H9 (cell line): ENCODE data around the gene NUP98. TPM values are rescaled to one million over a fixed set of nuclear protein-coding genes. Genes with fewer than 3 reads are reported as not detected.
A peak's percentile ranks its signal among the peaks of the same experiment; 100 is the strongest.

Source experiments
- DNase-seq: peaks from one replicate; pipeline ENCODE4 v3.0.0-alpha.2; 2017
- H2AFZ ChIP-seq: one replicate; pipeline ENCODE4 v1.6.1; 2013; ENCODE audit warnings: mild to moderate bottlenecking, low read length, control low read depth, moderate library complexity
- H2AK5ac ChIP-seq: 2 replicates; pipeline ENCODE4 v1.6.1; 2013; ENCODE audit warnings: low read length, control low read depth, mixed read lengths; ENCODE audit not compliant: insufficient read length
- H2BK120ac ChIP-seq: one replicate; pipeline ENCODE4 v1.6.1; 2013; ENCODE audit warnings: low read depth, mild to moderate bottlenecking, low read length, control low read depth, inconsistent platforms; ENCODE audit not compliant: poor library complexity, severe bottlenecking
- H2BK12ac ChIP-seq: 2 replicates; pipeline ENCODE4 v1.6.1; 2013; ENCODE audit warnings: low read length, control low read depth, mixed read lengths, low read depth; ENCODE audit not compliant: insufficient read length
- H2BK15ac ChIP-seq: 2 replicates; pipeline ENCODE4 v1.6.1; 2013; ENCODE audit warnings: low read depth, low read length, control low read depth
- H2BK20ac ChIP-seq: one replicate; pipeline ENCODE4 v1.6.1; 2013; ENCODE audit warnings: low read depth, mild to moderate bottlenecking, low read length, control low read depth, inconsistent platforms; ENCODE audit not compliant: poor library complexity, severe bottlenecking
- H2BK5ac ChIP-seq: 2 replicates; pipeline ENCODE4 v1.6.1; 2013; ENCODE audit warnings: low read length, control low read depth, mixed read lengths; ENCODE audit not compliant: insufficient read length
- H3K14ac ChIP-seq: 2 replicates; pipeline ENCODE4 v1.6.1; 2013; ENCODE audit warnings: low read length, control low read depth; ENCODE audit not compliant: insufficient read depth
- H3K18ac ChIP-seq: 2 replicates; pipeline ENCODE4 v1.6.1; 2013; ENCODE audit warnings: low read depth, mild to moderate bottlenecking, mixed read lengths, low read length, control low read depth; ENCODE audit not compliant: insufficient read length
- H3K23ac ChIP-seq: 2 replicates; pipeline ENCODE4 v1.6.1; 2013; ENCODE audit warnings: low read length, control low read depth, mixed read lengths, low read depth; ENCODE audit not compliant: insufficient read length
- H3K23me2 ChIP-seq: 2 replicates; pipeline ENCODE4 v1.6.1; 2013; ENCODE audit warnings: low read depth, mild to moderate bottlenecking, mixed read lengths, low read length, control low read depth; ENCODE audit not compliant: insufficient read length, poor library complexity, severe bottlenecking
- H3K27ac ChIP-seq: 2 replicates; pipeline ENCODE4 v1.5.1; 2013; ENCODE audit warnings: low read length, control low read depth, mixed read lengths, low read depth; ENCODE audit not compliant: insufficient read length
- H3K27me3 ChIP-seq: 2 replicates; pipeline ENCODE4 v1.6.1; 2013; ENCODE audit warnings: low read length, control low read depth, inconsistent platforms; ENCODE audit not compliant: insufficient read depth
- H3K4ac ChIP-seq: 2 replicates; pipeline ENCODE4 v1.6.1; 2013; ENCODE audit warnings: low read depth, mild to moderate bottlenecking, control low read depth, inconsistent platforms, low read length, moderate library complexity
- H3K4me1 ChIP-seq: 2 replicates; pipeline ENCODE4 v1.6.1; 2013; ENCODE audit warnings: low read length, control low read depth, inconsistent platforms; ENCODE audit not compliant: insufficient read depth
- H3K4me2 ChIP-seq: 2 replicates; pipeline ENCODE4 v1.6.1; 2013; ENCODE audit warnings: low read length, control low read depth, mixed read lengths; ENCODE audit not compliant: insufficient read length, insufficient read depth
- H3K56ac ChIP-seq: 2 replicates; pipeline ENCODE4 v1.6.1; 2013; ENCODE audit warnings: low read depth, mild to moderate bottlenecking, mixed read lengths, low read length, control low read depth; ENCODE audit not compliant: insufficient read length
- H3K79me1 ChIP-seq: 2 replicates; pipeline ENCODE4 v1.6.1; 2013; ENCODE audit warnings: low read depth, mild to moderate bottlenecking, moderate library complexity, low read length, control low read depth, inconsistent platforms; ENCODE audit not compliant: insufficient read depth, poor library complexity, severe bottlenecking
- H3K79me2 ChIP-seq: 2 replicates; pipeline ENCODE4 v1.6.1; 2013; ENCODE audit warnings: low read length, control low read depth, inconsistent platforms; ENCODE audit not compliant: insufficient read depth
- H3K9ac ChIP-seq: 2 replicates; pipeline ENCODE4 v1.6.1; 2013; ENCODE audit warnings: low read length, control low read depth, mixed read lengths; ENCODE audit not compliant: insufficient read length; ENCODE audit errors: extremely low read depth
- H3K9me3 ChIP-seq: one replicate; pipeline ENCODE4 v1.6.1; 2013; ENCODE audit warnings: low read depth, low read length, inconsistent platforms; ENCODE audit not compliant: control insufficient read depth
- H3T11ph ChIP-seq: one replicate; pipeline ENCODE4 v1.6.1; 2013; ENCODE audit warnings: mild to moderate bottlenecking, low read length, control low read depth, inconsistent platforms
- H4K20me1 ChIP-seq: one replicate; pipeline ENCODE4 v1.6.1; 2013; ENCODE audit not compliant: control insufficient read depth, insufficient read length, insufficient read depth
- H4K5ac ChIP-seq: 2 replicates; pipeline ENCODE4 v1.6.1; 2013; ENCODE audit warnings: low read depth, mild to moderate bottlenecking, mixed read lengths, low read length, control low read depth; ENCODE audit not compliant: insufficient read length
- H4K8ac ChIP-seq: replicated peaks from 2 replicates; pipeline ENCODE4 v1.6.1; 2013; ENCODE audit warnings: low read length, control low read depth, mixed read lengths, low read depth; ENCODE audit not compliant: insufficient read length
- H4K91ac ChIP-seq: 2 replicates; pipeline ENCODE4 v1.6.1; 2013; ENCODE audit warnings: low read depth, mild to moderate bottlenecking, moderate library complexity, mixed read lengths, low read length, control low read depth; ENCODE audit not compliant: insufficient read length
- H3K27ac Mint-ChIP-seq, 3 experiments: 2 replicates in 2 of 3; 3 replicates in 1 of 3; pipeline ENCODE4 v1.8.0; 2020 to 2021; ENCODE audit warnings: mixed read lengths in 3 of 3, mild to moderate bottlenecking in 1 of 3, moderate library complexity in 1 of 3
- H3K27me3 Mint-ChIP-seq: 2 replicates; pipeline ENCODE4 v1.8.0; 2021; ENCODE audit warnings: low read depth, mild to moderate bottlenecking, moderate library complexity, mixed read lengths
- H3K36me3 Mint-ChIP-seq, 3 experiments: 2 replicates in 2 of 3; 3 replicates in 1 of 3; pipeline ENCODE4 v1.8.0; 2020 to 2021; ENCODE audit warnings: low read depth in 3 of 3, mixed read lengths in 3 of 3; ENCODE audit not compliant: insufficient read depth in 1 of 3
- H3K4me1 Mint-ChIP-seq, 2 experiments: 2 replicates each; pipeline ENCODE4 v1.8.0; 2020; ENCODE audit warnings: mixed read lengths in 2 of 2
- H3K4me3 Mint-ChIP-seq, 2 experiments: 2 replicates in 1 of 2; 3 replicates in 1 of 2; pipeline ENCODE4 v1.8.0; 2020 to 2021; ENCODE audit warnings: mild to moderate bottlenecking in 2 of 2, mixed read lengths in 2 of 2, moderate library complexity in 1 of 2
- H3K9me3 Mint-ChIP-seq, 2 experiments: 2 replicates in 1 of 2; 3 replicates in 1 of 2; pipeline ENCODE4 v1.8.0; 2020; ENCODE audit warnings: mild to moderate bottlenecking in 2 of 2, mixed read lengths in 2 of 2, moderate library complexity in 1 of 2
- WGBS: extraction: QIAGEN DNeasy Blood & Tissue Kit; methylation state at CpG from one replicate; pipeline ENCODE4 v1.1.7; 2013; ENCODE audit warnings: missing lambda C conversion rate, low lambda C conversion rate, mixed read lengths; ENCODE audit not compliant: insufficient read length; ENCODE audit errors: extremely low coverage; 5-methylcytosine and 5-hydroxymethylcytosine counted together
- total RNA-seq: library from RNA; stranded (reverse); gene quantifications from 2 replicates; pipeline ENCODE4 v1.2.1, GENCODE V29; 2021
- TF ChIP-seq, protein P1 (sequence below): fragments of 200-600 bp; sonication (generic); conservative IDR thresholded peaks from 3 replicates; pipeline ENCODE4 v1.8.0; 2021; ENCODE audit warnings: antibody characterized with exemption, mild to moderate bottlenecking

Gene NUP98
- total RNA-seq, 1 experiment from 2014 or later, result 105 TPM

- no peak for DNase-seq
- H3K27me3 Mint-ChIP-seq, result peaks cover 3% of the 10 kb centered on the region; the same call in 1 of the 2 replicates
- H3K27ac ChIP-seq, result no peak overlapping the region
Measured at GRCh38 chr11:3631331-3631730, 166.0 kb downstream of the NUP98 start.

More at GRCh38 chr11:3631331-3631730, 166.0 kb downstream of the NUP98 start:
- Histone ChIP-seq H3K4ac (no peak overlapping the region), H3K79me1 (no peaks in the 10 kb centered on the region), H3K9me3 (no peaks in the 10 kb centered on the region), H2BK15ac (no peak overlapping the region), H3K23me2 (no peaks in the 10 kb centered on the region), H3K79me2 (no peaks in the 10 kb centered on the region), H3K18ac (no peak overlapping the region), H3K56ac (no peak overlapping the region), H3K4me1 (no peaks in the 10 kb centered on the region), H4K8ac (no peak overlapping the region), H3K4me2 (no peak overlapping the region), H4K20me1 (no peaks in the 10 kb centered on the region), H2BK20ac (no peak overlapping the region), H2BK12ac (no peak overlapping the region), H2AK5ac (no peak overlapping the region), H3K27me3 (no peaks in the 10 kb centered on the region), H3T11ph (no peak overlapping the region), H3K14ac (no peak overlapping the region), H3K9ac (no peak overlapping the region), H2BK5ac (no peak overlapping the region), H2AFZ (no peak overlapping the region), H2BK120ac (no peak overlapping the region), H4K91ac (no peak overlapping the region), H3K23ac (no peak overlapping the region), H4K5ac (no peak overlapping the region)
- Mint-ChIP-seq H3K4me1 (peaks cover 0 to 8% of the 10 kb centered on the region in 2 experiments; a peak in 2 of 4 replicates), H3K27ac (0 out of 7 replicates have a peak overlapping the region, but pooled peaks of 1 of the 3 experiments have one; percentile 39), H3K36me3 (no peaks in the 10 kb centered on the region; a peak in 2 of 7 replicates), H3K4me3 (no peak overlapping the region), H3K9me3 (no peaks in the 10 kb centered on the region)
- no CpG with 5 or more reads among the region's 4 CpGs for WGBS
- TF ChIP-seq, protein P1, sequence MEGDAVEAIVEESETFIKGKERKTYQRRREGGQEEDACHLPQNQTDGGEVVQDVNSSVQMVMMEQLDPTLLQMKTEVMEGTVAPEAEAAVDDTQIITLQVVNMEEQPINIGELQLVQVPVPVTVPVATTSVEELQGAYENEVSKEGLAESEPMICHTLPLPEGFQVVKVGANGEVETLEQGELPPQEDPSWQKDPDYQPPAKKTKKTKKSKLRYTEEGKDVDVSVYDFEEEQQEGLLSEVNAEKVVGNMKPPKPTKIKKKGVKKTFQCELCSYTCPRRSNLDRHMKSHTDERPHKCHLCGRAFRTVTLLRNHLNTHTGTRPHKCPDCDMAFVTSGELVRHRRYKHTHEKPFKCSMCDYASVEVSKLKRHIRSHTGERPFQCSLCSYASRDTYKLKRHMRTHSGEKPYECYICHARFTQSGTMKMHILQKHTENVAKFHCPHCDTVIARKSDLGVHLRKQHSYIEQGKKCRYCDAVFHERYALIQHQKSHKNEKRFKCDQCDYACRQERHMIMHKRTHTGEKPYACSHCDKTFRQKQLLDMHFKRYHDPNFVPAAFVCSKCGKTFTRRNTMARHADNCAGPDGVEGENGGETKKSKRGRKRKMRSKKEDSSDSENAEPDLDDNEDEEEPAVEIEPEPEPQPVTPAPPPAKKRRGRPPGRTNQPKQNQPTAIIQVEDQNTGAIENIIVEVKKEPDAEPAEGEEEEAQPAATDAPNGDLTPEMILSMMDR, result no peak
